ENCODE measurements around the gene GPR62.
"Not testable (repeated sequence)": the region's sequence is repeated elsewhere in the genome, so short reads cannot be mapped to it uniquely, and the experiment has no call there.

GPR62 gene

GRCh38 chr3:51955175-51955892 lies at the start of gene GPR62:
Gene GPR62, plus strand, starts transcription at chr3:51955381. Its CDS starts 272 bp downstream, at chr3:51955653.
- no peak for DNase-seq

GRCh38 chr3:51908026-51908425 lies 47.2 kb upstream of the GPR62 start:
- DNase-seq = no peak

GRCh38 chr3:51916418-51916817 lies 38.8 kb upstream of the GPR62 start:
- DNase-seq = no peak

GRCh38 chr3:51921081-51921578 lies 34.1 kb upstream of the GPR62 start:
- DNase-seq = no peak

GRCh38 chr3:51927061-51927977 lies 27.9 kb upstream of the GPR62 start:
- no peak for DNase-seq

DNA sequence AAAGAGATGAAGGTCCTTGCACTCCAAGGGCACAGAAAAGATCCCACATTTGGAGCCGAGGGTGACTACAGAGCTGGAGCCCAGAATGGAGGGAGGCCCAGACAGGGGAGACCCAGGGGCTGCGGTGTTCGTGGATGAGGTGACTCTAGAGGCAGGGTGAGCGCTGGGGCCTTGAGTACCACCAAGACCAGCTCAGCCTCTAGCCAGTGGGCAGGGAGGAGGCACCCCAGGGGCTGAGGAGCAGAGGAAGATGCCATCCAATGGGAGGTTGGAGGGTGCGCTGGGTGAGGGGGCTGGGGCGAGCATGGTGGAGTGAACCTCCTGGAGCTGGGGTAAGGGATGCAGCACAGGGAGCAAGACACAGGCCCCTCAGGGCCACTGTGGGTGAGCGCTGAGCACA lies 26.7 kb upstream of the GPR62 start:
- DNase-seq = no peak

GRCh38 chr3:51928981-51929380 lies 26.2 kb upstream of the GPR62 start:
- DNase-seq = not testable (repeated sequence)

DNA sequence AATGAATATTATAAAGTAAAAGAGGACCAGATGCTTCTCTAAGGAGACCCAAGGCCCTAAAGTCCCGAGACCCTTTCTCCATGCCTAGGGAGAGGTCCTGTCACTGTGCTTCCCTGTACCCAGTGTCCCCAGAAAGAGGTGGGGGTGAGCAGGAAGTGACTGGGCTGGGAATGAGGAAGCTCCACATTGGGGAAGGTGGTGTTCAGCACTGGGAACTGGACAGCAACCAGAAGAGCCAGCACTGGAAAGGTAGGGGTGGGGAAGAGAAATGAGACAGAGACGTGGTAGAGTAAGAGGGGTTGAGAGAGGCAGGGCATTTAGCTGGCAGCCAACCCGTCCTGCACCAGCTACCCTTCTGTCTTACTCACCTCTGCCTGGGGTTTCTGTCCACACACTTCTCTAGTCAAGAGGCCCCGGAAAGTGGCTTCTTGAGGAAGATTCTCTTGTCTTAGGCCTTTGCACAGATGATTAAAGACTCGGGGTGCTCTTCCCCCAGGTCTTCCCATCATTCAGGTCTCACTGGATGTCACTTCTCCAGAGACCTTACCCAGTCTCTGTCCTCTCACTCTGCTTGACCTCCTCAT lies 25.7 kb upstream of the GPR62 start:
- DNase-seq = no peak

DNA sequence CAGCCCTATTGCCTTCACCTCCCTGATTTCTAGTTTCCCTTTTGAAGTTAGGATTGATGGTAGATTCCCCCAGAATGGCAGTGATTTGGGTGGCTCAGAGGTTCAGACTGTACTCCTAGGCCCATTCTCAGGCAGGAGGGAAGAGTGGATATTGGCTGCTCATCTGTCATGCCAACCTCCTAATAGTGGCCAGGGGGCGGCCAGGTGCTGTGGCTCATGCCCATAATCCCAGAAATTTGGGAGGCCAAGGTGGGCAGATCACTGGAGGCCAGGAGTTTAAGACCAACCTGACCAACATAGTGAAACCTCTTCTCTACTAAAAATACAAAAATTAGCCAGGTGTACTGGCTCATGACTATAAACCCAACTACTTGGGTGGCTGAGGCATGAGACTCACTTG lies 24.7 kb upstream of the GPR62 start:
- DNase-seq = no peak

DNA sequence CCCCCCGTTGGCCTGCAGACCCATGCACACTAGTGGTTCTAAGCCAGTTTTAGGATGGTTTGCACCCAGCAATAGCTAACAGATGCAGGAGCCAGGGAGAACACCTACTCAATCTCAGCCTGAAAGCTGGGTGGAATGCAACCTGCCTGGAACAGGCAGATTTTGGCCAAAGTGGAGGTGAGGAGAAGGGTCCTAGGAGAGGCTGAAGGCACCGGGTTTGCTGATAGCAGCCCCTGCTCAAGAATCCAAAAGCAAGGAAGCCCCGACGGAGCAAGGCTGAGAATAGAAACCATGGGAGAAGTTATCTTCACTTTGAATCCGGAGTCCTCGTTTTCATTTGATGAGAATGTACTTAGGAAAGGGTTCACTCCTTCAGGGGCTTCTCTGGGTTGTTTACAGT lies 23.4 kb upstream of the GPR62 start:
- DNase-seq = no peak

GRCh38 chr3:51932471-51933370 lies 22.5 kb upstream of the GPR62 start:
- DNase-seq = no peak

- DNase-seq = no peak
These were observed 21.6 kb upstream of the GPR62 start for GRCh38 chr3:51933471-51934138.

DNA sequence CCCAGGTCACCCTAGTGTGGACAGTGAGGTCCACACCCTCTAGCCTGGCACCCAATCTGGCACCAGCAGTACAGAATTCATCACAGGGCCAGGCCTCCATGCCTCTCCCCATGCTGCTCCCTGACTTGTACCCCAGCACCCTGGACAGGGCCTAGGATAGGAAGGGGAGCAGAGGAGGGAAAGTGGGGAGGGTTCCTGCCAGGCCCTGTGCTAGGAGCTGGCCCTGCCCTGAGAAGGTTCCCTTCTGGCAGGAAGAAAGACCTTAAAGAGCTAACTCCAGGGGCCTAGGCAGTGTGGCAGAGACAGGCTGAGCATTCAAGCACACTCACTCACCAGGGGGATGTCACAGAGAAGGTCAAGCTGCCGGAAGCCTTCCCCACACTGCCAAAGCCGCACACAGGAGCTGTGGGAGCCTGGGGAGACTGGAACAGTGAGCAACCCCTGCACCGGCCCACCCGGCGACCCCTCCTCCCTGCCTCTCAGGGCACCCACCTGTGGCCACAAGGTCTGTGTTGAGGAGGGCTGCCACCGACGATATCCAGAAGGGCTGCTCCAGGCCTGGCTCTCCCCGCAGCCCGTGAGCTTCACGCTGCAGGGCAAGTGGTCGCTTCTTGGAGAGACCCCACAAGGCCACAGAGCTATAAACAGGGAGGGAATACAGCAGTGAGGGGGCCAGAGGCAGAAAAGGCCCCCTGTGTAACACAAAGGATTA lies 20.9 kb upstream of the GPR62 start:
- DNase-seq = no peak

GRCh38 chr3:51934991-51935885 lies 19.9 kb upstream of the GPR62 start:
- DNase-seq = no peak

DNA sequence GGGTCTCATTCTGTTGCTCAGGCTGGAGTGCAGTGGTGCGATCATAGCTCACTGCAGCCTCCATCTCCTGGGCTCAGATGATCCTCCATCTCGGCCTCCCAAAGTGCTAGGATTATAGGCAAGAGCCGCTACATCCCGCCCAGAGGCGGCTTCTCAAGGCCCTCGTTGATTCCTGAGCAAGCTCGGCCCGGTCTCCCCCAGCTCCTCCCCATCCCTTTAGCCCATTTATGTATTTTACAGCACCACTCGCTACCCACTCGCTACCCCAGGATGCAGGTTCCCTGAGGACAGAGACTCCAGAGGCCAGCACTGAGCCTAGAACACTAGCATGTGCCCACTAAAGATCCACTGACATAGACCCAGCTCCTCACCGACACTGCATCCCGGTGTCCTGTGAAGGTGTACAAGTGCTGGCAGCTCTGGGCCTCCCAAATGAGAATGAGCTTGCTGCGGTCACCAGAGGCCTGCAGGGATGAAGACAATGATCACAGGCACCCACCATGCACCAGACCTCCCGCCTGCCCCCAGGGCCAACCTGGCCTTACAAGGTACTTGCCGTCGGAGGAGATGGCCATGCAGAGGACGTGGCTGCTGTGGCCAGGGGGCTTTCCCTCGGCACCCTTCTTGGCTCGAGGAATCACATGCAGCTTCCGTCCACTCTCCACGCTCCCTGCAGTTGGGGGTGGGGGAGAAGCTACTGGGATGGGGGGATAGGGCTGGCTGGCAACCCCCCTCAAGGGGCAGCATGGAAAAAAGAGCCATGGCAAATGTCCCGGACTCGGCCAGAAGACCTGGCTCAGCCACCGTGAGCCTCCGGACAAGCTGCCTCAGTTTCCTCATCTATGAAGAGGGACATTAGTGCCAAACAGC lies 19.1 kb upstream of the GPR62 start:
- DNase-seq = no peak

- no peak for DNase-seq
These were observed 18.2 kb upstream of the GPR62 start for GRCh38 chr3:51937014-51937413.

DNA sequence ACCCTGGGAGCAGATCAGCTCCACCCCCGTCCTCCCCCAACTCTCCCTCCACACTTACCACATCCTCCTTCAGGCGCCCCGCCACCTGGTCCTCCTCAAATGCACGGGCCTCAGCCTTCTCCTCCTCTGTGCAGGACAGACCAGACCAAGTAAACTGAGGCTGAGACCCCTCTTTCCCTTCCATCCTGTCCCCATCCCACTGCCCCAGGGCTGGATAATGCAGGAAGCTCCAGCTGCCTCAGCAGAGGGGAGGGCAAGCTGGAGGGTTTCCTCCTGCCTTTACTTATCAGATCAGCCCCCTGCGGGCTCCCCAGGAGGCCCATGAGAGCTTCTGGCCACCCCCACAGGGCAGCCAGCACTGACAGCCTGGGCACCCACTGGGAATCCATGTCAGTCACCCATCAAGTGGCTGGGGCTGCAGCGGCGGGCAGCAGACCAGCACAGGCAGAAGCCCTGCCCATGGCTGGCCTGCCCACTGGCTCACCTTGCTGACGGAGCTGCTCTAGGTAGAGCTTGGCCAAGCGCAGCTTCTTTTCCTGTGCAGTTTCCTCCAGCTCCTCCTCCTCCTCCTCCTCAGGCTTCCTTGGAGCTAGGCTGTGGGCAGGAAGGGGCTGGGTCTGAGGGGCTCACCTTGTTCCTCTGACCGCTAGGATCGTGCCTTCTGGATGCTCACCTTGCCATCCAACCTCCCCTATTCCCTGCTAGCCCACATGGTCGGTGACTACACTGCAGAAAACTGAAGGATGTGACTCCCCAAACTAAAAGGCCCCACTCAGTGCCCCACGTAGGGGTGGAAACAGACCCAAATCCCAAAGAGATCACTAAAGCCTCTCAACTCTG lies 17.4 kb upstream of the GPR62 start:
- DNase-seq = no peak

GRCh38 chr3:51938780-51939425 lies 16.3 kb upstream of the GPR62 start:
- DNase-seq = no peak
